ENCODE results near the gene UNC5B. TPM values are rescaled to one million over a fixed set of nuclear protein-coding genes. Genes with fewer than 3 reads are reported as not detected.

UNC5B gene
- total and polyA plus RNA-seq, 7 donors = 1.4 to 12.7 (median 1.8) TPM

GRCh38 chr10:71307469-71308085, 95.2 kb downstream of the UNC5B start:
- no peak for DNase-seq
- 67 to 74% methylated on average over 8 of the region's 8 CpGs for WGBS, 2 donors
- Histone ChIP-seq H3K9me3 (no peaks in the 10 kb centered on the region), H3K27ac (no peak overlapping the region), H3K4me1 (peaks cover 0 to 4% (median under 1%) of the 10 kb centered on the region in 4 donors), H3K4me3 (no peak overlapping the region), H3K27me3 (no peaks in the 10 kb centered on the region), H3K36me3 (no peaks in the 10 kb centered on the region)
- intact Hi-C loops (cut with DNase I) = no loop called here
- TF ChIP-seq POLR2A (IDR thresholded peaks at IDR 0.05) = no peak
- no peak for TF ChIP-seq EP300 (IDR thresholded peaks at IDR 0.05)
- TF ChIP-seq CTCF (IDR thresholded peaks at IDR 0.05) = no peak
- no peak for TF ChIP-seq POLR2AphosphoS5 (IDR thresholded peaks at IDR 0.05)

GRCh38 chr10:71308244-71308643, 95.9 kb downstream of the UNC5B start:
- Histone ChIP-seq H3K36me3 (no peaks in the 10 kb centered on the region), H3K27me3 (no peaks in the 10 kb centered on the region), H3K4me3 (no peak overlapping the region), H3K9me3 (no peaks in the 10 kb centered on the region), H3K4me1 (peaks cover 0 to 10% (median 8%) of the 10 kb centered on the region in 4 donors), H3K27ac (no peak overlapping the region)
- no peak for TF ChIP-seq POLR2A (IDR thresholded peaks at IDR 0.05)
- TF ChIP-seq EP300 (IDR thresholded peaks at IDR 0.05) = no peak
- no peak for TF ChIP-seq CTCF (IDR thresholded peaks at IDR 0.05)
- TF ChIP-seq POLR2AphosphoS5 (IDR thresholded peaks at IDR 0.05) = no peak
- intact Hi-C loops (cut with DNase I) = no loop called here
- WGBS, 2 donors = 78 to 80% methylated on average over 2 of the region's 2 CpGs
- DNase-seq = no peak

- no peak overlapping the region for H3K4me3 ChIP-seq
- 66 to 89% methylated on average over 3 of the region's 3 CpGs for WGBS, 2 donors
- H3K36me3 ChIP-seq = no peaks in the 10 kb centered on the region
- intact Hi-C loops (cut with DNase I) = no loop called here
- no peaks in the 10 kb centered on the region for H3K27me3 ChIP-seq
- no peak overlapping the region for H3K27ac ChIP-seq
- no peaks in the 10 kb centered on the region for H3K9me3 ChIP-seq
- H3K4me1 ChIP-seq = peaks cover 0 to 18% (median 15%) of the 10 kb centered on the region in 4 donors
- DNase-seq = no peak
- TF ChIP-seq EP300 (IDR thresholded peaks at IDR 0.05) (no peak), POLR2AphosphoS5 (IDR thresholded peaks at IDR 0.05) (no peak), POLR2A (IDR thresholded peaks at IDR 0.05) (no peak), CTCF (IDR thresholded peaks at IDR 0.05) (no peak)
Measured at GRCh38 chr10:71308985-71309384, 96.6 kb downstream of the UNC5B start.

GRCh38 chr10:71309919-71310318, 97.5 kb downstream of the UNC5B start:
- Histone ChIP-seq H3K4me3 (no peak overlapping the region), H3K9me3 (no peaks in the 10 kb centered on the region), H3K27ac (no peak overlapping the region), H3K27me3 (no peaks in the 10 kb centered on the region), H3K4me1 (peaks cover 0 to 27% (median 23%) of the 10 kb centered on the region in 4 donors), H3K36me3 (no peaks in the 10 kb centered on the region)
- 48 to 73% methylated on average over 3 of the region's 3 CpGs for WGBS, 2 donors
- DNase-seq = no peak
- intact Hi-C loops (cut with DNase I) = loop anchor here (5.0 kb wide), 1 partner anchor 737 kb away; no protein-coding TSS in a partner anchor
- TF ChIP-seq POLR2AphosphoS5 (IDR thresholded peaks at IDR 0.05) (no peak), EP300 (IDR thresholded peaks at IDR 0.05) (no peak), CTCF (IDR thresholded peaks at IDR 0.05) (no peak), POLR2A (IDR thresholded peaks at IDR 0.05) (no peak)

GRCh38 chr10:71312220-71312619, 99.8 kb downstream of the UNC5B start:
- TF ChIP-seq POLR2A (IDR thresholded peaks at IDR 0.05) = no peak
- TF ChIP-seq EP300 (IDR thresholded peaks at IDR 0.05) = no peak
- TF ChIP-seq POLR2AphosphoS5 (IDR thresholded peaks at IDR 0.05) = no peak
- intact Hi-C loops (cut with DNase I) = loop anchor here (2.0 to 5.0 kb wide), 2 partner anchors 401 to 735 kb away; no protein-coding TSS in a partner anchor
- Histone ChIP-seq H3K36me3 (no peaks in the 10 kb centered on the region), H3K27ac (no peak overlapping the region), H3K27me3 (no peaks in the 10 kb centered on the region), H3K9me3 (no peaks in the 10 kb centered on the region), H3K4me3 (no peak overlapping the region), H3K4me1 (peaks cover 0 to 27% (median 23%) of the 10 kb centered on the region in 4 donors)
- 69 to 85% methylated on average over 1 of the region's 1 CpG for WGBS, 2 donors
- no peak for DNase-seq

Measured in sigmoid colon (tissue), 7 donors.